B cell (primary cell): ENCODE results near the gene FKBP2. TPM values are rescaled to one million over a fixed set of nuclear protein-coding genes. Genes with fewer than 3 reads are reported as not detected.

ENCODE experiments used
- ATAC-seq: fragments of 200-7000 bp; cut with Tn5 transposase; one replicate; pipeline ENCODE4 v1.10.0; 2021; ENCODE audit warnings: low read depth, mild to moderate bottlenecking, moderate number of reproducible peaks, moderate library complexity
- CTCF ChIA-PET: fragments of 350-600 bp; sonication (Branson Sonifier 250); formaldehyde crosslinking; loops from one replicate; lab custom pipeline; 2021; ENCODE audit warnings: antibody characterized with exemption, inconsistent platforms; lab: Charles Lee
- POLR2A ChIA-PET: fragments of 350-600 bp; sonication (Branson Sonifier 250); formaldehyde crosslinking; loops from one replicate; lab custom pipeline; 2021; ENCODE audit warnings: antibody characterized with exemption; lab: Charles Lee
- DNase-seq: peaks from one replicate; pipeline ENCODE4 v3.0.0; 2013
- H2AFZ ChIP-seq: 2 replicates; pipeline ENCODE4 v1.6.1; 2012; ENCODE audit warnings: mild to moderate bottlenecking, low read depth, low read length; ENCODE audit not compliant: insufficient read depth, poor library complexity, severe bottlenecking
- H3K27ac ChIP-seq, 2 donors: 1 replicate in 1 of 2; 2 replicates in 1 of 2; pipeline ENCODE4 v1.5.1; 2012 to 2013; ENCODE audit warnings: low read length in 2 of 2, mild to moderate bottlenecking in 2 of 2, moderate library complexity in 1 of 2
- H3K27me3 ChIP-seq, 4 experiments: fragments of 200-600 bp in 1 of 4; sonication (generic) in 1 of 4; replicated peaks in 1 of 4; 1 replicate in 2 of 4; 2 replicates in 2 of 4; pipeline versions ENCODE4 v1.6.1 to v1.7.0; 2013 to 2016; ENCODE audit warnings: low read length in 3 of 4, mild to moderate bottlenecking in 2 of 4, mixed read lengths in 1 of 4, moderate library complexity in 1 of 4; ENCODE audit not compliant: insufficient read depth in 4 of 4, control insufficient read depth in 3 of 4; ENCODE audit errors: control extremely low read depth in 1 of 4
- H3K36me3 ChIP-seq, 2 experiments: replicated peaks in 1 of 2; 1 replicate in 1 of 2; 2 replicates in 1 of 2; pipeline versions ENCODE4 v1.6.1 to v1.7.1; 2013; ENCODE audit warnings: low read length in 1 of 2; ENCODE audit not compliant: insufficient read depth in 2 of 2, control insufficient read depth in 1 of 2; ENCODE audit errors: control extremely low read depth in 1 of 2, extremely low read depth in 1 of 2
- H3K4me1 ChIP-seq, 2 donors: fragments of 200-600 bp in 1 of 2; sonication (generic) in 1 of 2; 1 replicate in 1 of 2; 2 replicates in 1 of 2; pipeline versions ENCODE4 v1.5.1 to v1.6.1; 2013 to 2017; ENCODE audit warnings: low read length in 2 of 2; ENCODE audit not compliant: control insufficient read depth in 2 of 2, insufficient read depth in 2 of 2
- H3K4me2 ChIP-seq: replicated peaks from 2 replicates; pipeline ENCODE3; 2012; ENCODE audit warnings: mild to moderate bottlenecking, low read depth, low read length; ENCODE audit not compliant: poor library complexity, severe bottlenecking
- H3K4me3 ChIP-seq, 5 experiments: fragments of 200-600 bp in 1 of 5; sonication (generic) in 1 of 5; 1 replicate in 3 of 5; 2 replicates in 2 of 5; pipeline versions ENCODE4 v1.5.1 to v1.7.0; 2011 to 2016; ENCODE audit warnings: low read length in 4 of 5, mild to moderate bottlenecking in 4 of 5, low read depth in 2 of 5, control low read depth in 1 of 5, moderate library complexity in 1 of 5; ENCODE audit not compliant: insufficient read depth in 1 of 5; ENCODE audit errors: control extremely low read depth in 1 of 5, extremely low read depth in 1 of 5
- H3K79me2 ChIP-seq: fragments of 200-600 bp; sonication (generic); one replicate; pipeline ENCODE4 v1.6.0; 2016; ENCODE audit warnings: low read length; ENCODE audit not compliant: control insufficient read depth, insufficient read depth
- H3K9ac ChIP-seq: fragments of 200-600 bp; sonication (generic); 2 replicates; pipeline ENCODE4 v1.6.1; 2017; ENCODE audit warnings: mild to moderate bottlenecking, low read length, moderate library complexity
- H3K9me3 ChIP-seq, 3 donors: one replicate each; pipeline versions ENCODE4 v1.6.1 to v1.7.1; 2013; ENCODE audit warnings: low read length in 2 of 3; ENCODE audit not compliant: control insufficient read depth in 2 of 3, insufficient read depth in 1 of 3; ENCODE audit errors: control extremely low read depth in 1 of 3
- H4K20me1 ChIP-seq: 2 replicates; pipeline ENCODE4 v1.6.0; 2012; ENCODE audit warnings: mild to moderate bottlenecking, low read length; ENCODE audit not compliant: insufficient read depth, control insufficient read depth, poor library complexity, severe bottlenecking
- H3K27ac Mint-ChIP-seq: one replicate; pipeline ENCODE4 v1.8.0; 2021; ENCODE audit warnings: mixed read lengths
- H3K27me3 Mint-ChIP-seq: one replicate; pipeline ENCODE4 v1.8.0; 2021; ENCODE audit warnings: mixed read lengths
- H3K4me1 Mint-ChIP-seq: one replicate; pipeline ENCODE4 v1.8.0; 2021; ENCODE audit warnings: mixed read lengths
- H3K4me3 Mint-ChIP-seq: one replicate; pipeline ENCODE4 v1.8.0; 2021; ENCODE audit warnings: mixed read lengths
- H3K9me3 Mint-ChIP-seq: one replicate; pipeline ENCODE4 v1.8.0; 2022; ENCODE audit warnings: mixed read lengths; ENCODE audit not compliant: insufficient read depth
- CTCF ChIP-seq: fragments of 200-600 bp; IDR thresholded peaks from one replicate; pipeline ENCODE4 v1.8.0; 2022; ENCODE audit warnings: antibody characterized with exemption, mild to moderate bottlenecking
- EZH2 ChIP-seq: IDR thresholded peaks from 2 replicates; pipeline ENCODE4 v1.6.1; 2012; ENCODE audit warnings: borderline replicate concordance, low read depth, mild to moderate bottlenecking, moderate library complexity, low read length; ENCODE audit not compliant: insufficient read depth, poor library complexity, severe bottlenecking
- WGBS: methylation state at CpG from one replicate; pipeline ENCODE4 v1.1.5; 2013; ENCODE audit warnings: missing lambda C conversion rate; ENCODE audit not compliant: insufficient coverage; 5-methylcytosine and 5-hydroxymethylcytosine counted together
- intact Hi-C: fragments of 100-400 bp; cut with micrococcal nuclease; formaldehyde crosslinking; loops from one replicate; pipeline ENCODE4 v1.10.0; 2022
- polyA plus RNA-seq: library from polyadenylated mRNA; depleted of rRNA; stranded (reverse); fragments of >200 nt; gene quantifications from 2 replicates; pipeline ENCODE4 v1.2.3, GENCODE V29; 2012
- total RNA-seq, 2 donors: library from RNA; stranded (reverse); fragments of 120-200 nt in 1 of 2; gene quantifications; 1 replicate in 1 of 2; 2 replicates in 1 of 2; pipeline versions ENCODE4 v1.2.3 to v1.2.4, GENCODE V29; 2013 to 2022

FKBP2 gene
- total and polyA plus RNA-seq, 2 donors (not counting 1 experiment from before 2014, with no cell fraction given), result 23.7 to 38.2 TPM

DNA sequence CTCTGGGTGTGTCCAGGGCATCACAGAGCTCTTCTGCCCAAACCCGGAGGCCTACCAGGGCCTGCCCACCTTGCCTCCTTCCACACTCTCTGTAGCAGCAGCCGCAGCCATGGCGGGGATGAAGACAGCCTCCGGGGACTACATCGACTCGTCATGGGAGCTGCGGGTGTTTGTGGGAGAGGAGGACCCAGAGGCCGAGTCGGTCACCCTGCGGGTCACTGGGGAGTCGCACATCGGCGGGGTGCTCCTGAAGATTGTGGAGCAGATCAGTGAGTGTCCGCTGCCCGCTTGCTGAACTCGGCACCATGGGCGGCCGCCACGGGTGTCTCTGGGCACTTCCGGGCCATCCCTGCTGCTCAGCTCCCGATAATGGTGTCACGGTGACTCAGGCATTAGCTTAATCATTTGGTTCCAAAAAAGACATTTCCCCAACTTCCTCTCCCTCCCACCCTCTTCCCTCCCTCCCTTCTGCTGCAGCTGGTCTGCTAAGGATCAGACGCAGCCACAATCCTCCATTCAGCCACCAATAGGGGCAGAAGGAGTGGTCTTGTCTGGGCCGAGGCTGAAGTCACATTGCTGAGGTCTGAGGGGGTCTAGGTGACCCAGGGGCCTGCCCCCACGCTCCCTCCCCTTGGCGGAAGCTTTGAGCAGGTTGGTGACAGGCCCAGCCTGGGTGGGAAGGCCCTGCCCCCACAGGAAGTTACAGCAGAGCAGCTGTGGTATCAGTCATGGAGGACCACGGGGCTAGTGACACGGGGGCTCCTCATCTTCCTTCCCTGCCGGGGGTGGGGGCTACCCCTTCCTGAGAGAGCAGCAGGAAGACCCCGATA is 33.4 kb upstream of the FKBP2 start:
- Histone ChIP-seq H3K4me3 (peak overlapping the region; percentile 69 to 95 (median 79)), H3K36me3 (peaks cover 0 to 47% of the 10 kb centered on the region in 2 experiments), H3K27me3 (no peaks in the 10 kb centered on the region), H3K9me3 (no peaks in the 10 kb centered on the region), H4K20me1 (peaks cover 37% of the 10 kb centered on the region), H3K9ac (peak overlapping the region; percentile 93), H3K4me1 (peaks cover 30 to 53% of the 10 kb centered on the region in 2 donors), H2AFZ (peak overlapping the region; percentile 74), H3K27ac (peak overlapping the region; percentile 73 to 90), H3K79me2 (peaks cover 37% of the 10 kb centered on the region), H3K4me2 (peak overlapping the region; percentile 99)
- Mint-ChIP-seq H3K27ac (peak overlapping the region; percentile 96), H3K4me3 (peak overlapping the region; percentile 90), H3K27me3 (no peaks in the 10 kb centered on the region), H3K9me3 (no peaks in the 10 kb centered on the region), H3K4me1 (peaks cover 55% of the 10 kb centered on the region)
- ChIA-PET POLR2A (interaction anchor here (0.5 to 4.8 kb wide), 20 partner anchors 18 to 1543 kb away, joined by 3 to 78 read pairs (median 6); partner anchors contain the start of genes BAD, C11orf98, DNAJC4 and ESRRA), CTCF (interaction anchor here (0.6 to 10.3 kb wide), 14 partner anchors 9 to 1321 kb away, joined by 3 to 243 read pairs (median 17); partner anchors contain the start of genes CATSPERZ, ESRRA, NUDT22 and PLCB3)
- ATAC-seq, result peak; percentile 64
- intact Hi-C loops, result loop anchor here (1.0 to 10.0 kb wide), 3 partner anchors 19 to 447 kb away; partner anchors contain the start of genes DNAJC4, NUDT22 and TRPT1
- TF ChIP-seq CTCF (no peak), EZH2 (no peak)
- WGBS, result under 1% methylated on average over 19 of the region's 30 CpGs
- DNase-seq, result peak; percentile 77
